Measurements from ENCODE around the gene PTPN20. TPM values are rescaled to one million over a fixed set of nuclear protein-coding genes. Genes with fewer than 3 reads are reported as not detected.

The PTPN20 gene
- total RNA-seq, 4 donors from 2014 or later, result 1.7 to 10.9 (median 7.7) TPM

GRCh38 chr10:47031901-47032465 lies 120.8 kb downstream of the PTPN20 start:
- no peaks in the 10 kb centered on the region for H3K9me3 ChIP-seq
- intact Hi-C loops (cut with DNase I), result no loop called here
- no peak for DNase-seq
- WGBS, 2 donors, result 83 to 90% methylated on average over 7 of the region's 7 CpGs
- H3K4me3 ChIP-seq (replicated peaks in 1 of 3), result no peak overlapping the region
- peak overlapping the region in 2 of 3 donors; percentile 45 to 46 for H3K27ac ChIP-seq
- H3K4me1 ChIP-seq, result peaks cover 0 to 5% of the 10 kb centered on the region in 2 donors
- TF ChIP-seq POLR2A (IDR thresholded peaks at IDR 0.05), result no peak
- no peak for TF ChIP-seq CTCF (IDR thresholded peaks at IDR 0.05)
- H3K27me3 ChIP-seq, result no peaks in the 10 kb centered on the region
- H3K36me3 ChIP-seq, result no peaks in the 10 kb centered on the region

DNA sequence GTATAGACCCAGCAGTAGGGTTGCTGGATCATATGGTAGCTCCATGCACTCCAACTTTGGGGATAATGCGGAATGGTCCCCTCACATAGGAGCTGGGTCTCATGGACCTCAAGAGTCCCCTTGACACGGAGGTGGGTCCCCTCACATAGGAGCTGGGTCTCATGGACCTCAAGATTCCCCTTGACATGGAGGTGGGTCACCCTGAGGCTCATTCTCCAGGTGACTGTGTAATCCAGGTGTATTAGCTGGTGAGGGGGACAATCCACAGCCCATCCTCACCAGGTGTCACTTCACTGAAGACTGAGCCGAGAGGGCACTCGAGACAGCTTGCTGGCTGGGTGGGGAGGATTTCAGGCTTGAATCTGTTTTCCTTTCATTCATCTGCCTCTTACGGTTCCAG lies 121.9 kb downstream of the PTPN20 start:
- H3K27me3 ChIP-seq, result no peaks in the 10 kb centered on the region
- WGBS, 2 donors, result 77 to 94% methylated on average over 3 to 5 of the region's 5 CpGs
- peaks cover 0 to 5% of the 10 kb centered on the region in 2 donors for H3K4me1 ChIP-seq
- intact Hi-C loops (cut with DNase I), result no loop called here
- no peaks in the 10 kb centered on the region for H3K36me3 ChIP-seq
- no peak overlapping the region for H3K4me3 ChIP-seq (replicated peaks in 1 of 3)
- TF ChIP-seq POLR2A (IDR thresholded peaks at IDR 0.05) (no peak), CTCF (IDR thresholded peaks at IDR 0.05) (no peak)
- DNase-seq, result no peak
- no peaks in the 10 kb centered on the region for H3K9me3 ChIP-seq
- no peak overlapping the region for H3K27ac ChIP-seq

DNA sequence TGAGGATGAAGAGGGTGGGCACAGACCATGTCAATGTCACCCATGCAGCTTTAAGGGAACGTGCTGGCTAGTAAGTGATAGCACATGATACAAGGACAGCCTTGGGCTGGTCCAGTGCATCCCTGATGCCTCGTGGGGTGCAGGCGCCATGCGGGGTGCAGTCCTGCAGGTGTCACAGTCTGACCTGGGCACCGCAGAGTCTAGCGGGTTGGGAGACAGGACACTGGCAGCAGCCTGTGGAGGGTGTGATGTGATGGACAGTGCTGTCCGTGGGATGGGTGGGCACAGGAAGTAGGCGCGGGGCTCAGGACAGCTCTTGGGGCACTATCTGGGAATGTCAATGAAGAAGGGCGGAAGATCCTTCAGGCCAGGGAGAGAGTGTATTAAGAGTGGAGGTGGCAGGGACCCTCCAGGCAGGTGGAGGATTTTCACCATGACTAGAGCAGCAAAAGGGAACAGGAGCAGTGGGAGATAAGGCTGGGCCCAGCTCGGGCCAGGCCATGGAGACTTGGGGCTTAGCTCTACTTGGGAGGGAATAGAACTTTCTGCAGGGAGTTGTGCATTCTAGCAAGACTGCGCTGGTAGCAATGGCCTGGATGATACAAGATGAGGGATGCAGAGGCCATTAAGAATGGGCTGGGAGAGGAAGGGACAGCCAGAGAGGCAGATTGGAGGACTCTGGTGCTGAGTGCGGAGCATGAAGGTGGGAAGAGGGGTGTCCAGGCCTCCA lies 122.5 kb downstream of the PTPN20 start:
- Histone ChIP-seq H3K4me3 (replicated peaks in 1 of 3) (no peak overlapping the region), H3K4me1 (peaks cover 0 to 5% of the 10 kb centered on the region in 2 donors), H3K36me3 (no peaks in the 10 kb centered on the region), H3K9me3 (no peaks in the 10 kb centered on the region), H3K27me3 (no peaks in the 10 kb centered on the region), H3K27ac (no peak overlapping the region)
- WGBS, 2 donors, result 89 to 94% methylated on average over 13 of the region's 13 CpGs
- TF ChIP-seq POLR2A (IDR thresholded peaks at IDR 0.05) (no peak), CTCF (IDR thresholded peaks at IDR 0.05) (no peak)
- intact Hi-C loops (cut with DNase I), result no loop called here
- DNase-seq, result no peak

DNA sequence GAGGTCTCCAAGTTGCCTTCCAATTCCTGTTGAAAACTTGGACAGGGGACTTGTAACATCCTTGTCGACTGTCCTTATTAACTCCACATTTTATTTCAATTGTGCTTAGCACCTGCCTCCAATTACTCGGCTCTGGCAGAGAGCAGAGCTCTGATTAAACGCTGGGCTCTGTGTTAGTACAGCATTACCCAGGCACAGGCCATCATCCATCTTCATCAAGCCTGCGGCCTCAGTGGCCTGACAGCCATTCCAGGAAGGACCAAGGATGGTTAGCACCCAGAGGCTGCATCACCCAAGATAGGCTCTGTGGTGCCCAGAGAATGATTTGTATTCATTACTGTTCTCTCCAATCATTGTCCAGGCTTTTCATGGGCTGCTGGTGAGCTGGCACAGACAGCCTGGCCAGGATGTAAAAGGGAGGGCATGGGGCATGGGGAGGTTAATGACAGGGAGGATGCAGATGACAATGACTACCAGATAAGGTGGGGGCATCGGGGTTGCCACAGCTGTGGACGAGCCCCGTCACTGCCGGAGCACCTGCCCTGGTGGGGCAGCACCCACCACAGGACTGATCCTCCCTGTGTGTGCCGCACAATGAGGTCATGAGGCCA lies 123.3 kb downstream of the PTPN20 start:
- WGBS, 2 donors, result 82 to 84% methylated on average over 8 to 9 of the region's 9 CpGs
- no peak for DNase-seq
- Histone ChIP-seq H3K27ac (no peak overlapping the region), H3K4me1 (peaks cover 0 to 5% of the 10 kb centered on the region in 2 donors), H3K9me3 (no peaks in the 10 kb centered on the region), H3K4me3 (replicated peaks in 1 of 3) (no peak overlapping the region), H3K36me3 (no peaks in the 10 kb centered on the region), H3K27me3 (no peaks in the 10 kb centered on the region)
- intact Hi-C loops (cut with DNase I), result no loop called here
- TF ChIP-seq POLR2A (IDR thresholded peaks at IDR 0.05) (no peak), CTCF (IDR thresholded peaks at IDR 0.05) (no peak)
